CD4-positive, alpha-beta T cell (primary cell): ENCODE measurements around the gene CDK14. TPM values are rescaled to one million over a fixed set of nuclear protein-coding genes. Genes with fewer than 3 reads are reported as not detected.

Source experiments
- ATAC-seq: fragments of 200-7000 bp; cut with Tn5 transposase; one replicate; pipeline ENCODE4 v1.10.0; 2022; ENCODE audit warnings: mild to moderate bottlenecking; ENCODE audit not compliant: poor library complexity
- CTCF ChIA-PET: fragments of 350-600 bp; sonication (Branson Sonifier 250); formaldehyde crosslinking; loops from one replicate; lab custom pipeline; 2021; ENCODE audit warnings: antibody characterized with exemption, inconsistent platforms; lab: Charles Lee
- POLR2A ChIA-PET: fragments of 350-600 bp; sonication (Branson Sonifier 250); formaldehyde crosslinking; loops from one replicate; lab custom pipeline; 2021; ENCODE audit warnings: antibody characterized with exemption, inconsistent platforms; lab: Charles Lee
- DNase-seq, 14 experiments: peaks; one replicate each; pipeline ENCODE4 v3.0.0-alpha.2; 2013 to 2020; ENCODE audit warnings: mixed read lengths in 2 of 14
- H3K27ac ChIP-seq, 2 donors: one replicate each; pipeline versions ENCODE4 v1.5.1 to v1.7.0; 2013; ENCODE audit warnings: low read length in 2 of 2, low read depth in 1 of 2, mild to moderate bottlenecking in 1 of 2
- H3K27me3 ChIP-seq, 2 experiments: 1 replicate in 1 of 2; 2 replicates in 1 of 2; pipeline versions ENCODE4 v1.6.1 to v1.7.0; 2013; ENCODE audit warnings: low read length in 2 of 2, control low read depth in 1 of 2, mild to moderate bottlenecking in 1 of 2, moderate library complexity in 1 of 2; ENCODE audit not compliant: insufficient read depth in 2 of 2, control insufficient read depth in 1 of 2
- H3K36me3 ChIP-seq: one replicate; pipeline ENCODE4 v1.6.1; 2013; ENCODE audit warnings: low read length, control low read depth; ENCODE audit not compliant: insufficient read depth
- H3K4me1 ChIP-seq: one replicate; pipeline ENCODE4 v1.6.1; 2013; ENCODE audit warnings: low read length, control low read depth; ENCODE audit not compliant: insufficient read depth
- H3K4me3 ChIP-seq: one replicate; pipeline ENCODE4 v1.5.1; 2013; ENCODE audit warnings: mild to moderate bottlenecking, low read length, moderate library complexity
- H3K9me3 ChIP-seq, 2 experiments: 1 replicate in 1 of 2; 2 replicates in 1 of 2; pipeline versions ENCODE4 v1.6.1 to v1.7.0; 2013; ENCODE audit warnings: low read length in 2 of 2, mild to moderate bottlenecking in 2 of 2, control low read depth in 1 of 2, moderate library complexity in 1 of 2; ENCODE audit not compliant: control insufficient read depth in 1 of 2, insufficient read depth in 1 of 2
- H3K27ac Mint-ChIP-seq: one replicate; pipeline ENCODE4 v1.8.0; 2020; ENCODE audit warnings: mixed read lengths
- H3K27me3 Mint-ChIP-seq: one replicate; pipeline ENCODE4 v1.8.0; 2021; ENCODE audit warnings: mixed read lengths
- H3K36me3 Mint-ChIP-seq: one replicate; pipeline ENCODE4 v1.8.0; 2021; ENCODE audit warnings: low read depth, mixed read lengths
- H3K4me1 Mint-ChIP-seq: one replicate; pipeline ENCODE4 v1.8.0; 2021; ENCODE audit warnings: low read depth, mixed read lengths
- H3K4me3 Mint-ChIP-seq: one replicate; pipeline ENCODE4 v1.8.0; 2020; ENCODE audit warnings: mild to moderate bottlenecking, mixed read lengths
- H3K9me3 Mint-ChIP-seq: one replicate; pipeline ENCODE4 v1.8.0; 2020; ENCODE audit warnings: mixed read lengths
- intact Hi-C, 2 experiments: fragments of 100-400 bp; cut with DNase I in 1 of 2; cut with micrococcal nuclease in 1 of 2; formaldehyde crosslinking; loops; one replicate each; pipeline versions ENCODE4 v1.15.1 to v1.9.0; 2023 to 2025; cut with DNase I, micrococcal nuclease
- total RNA-seq, 174 experiments: library from RNA in 2 of 174; stranded (reverse) in 2 of 174; gene quantifications; one replicate each; pipeline ENCODE4 v1.2.3 and lab custom pipeline; 2021 to 2026
- TF ChIP-seq, protein P1 (sequence below): fragments of 200-600 bp; IDR thresholded peaks from one replicate; pipeline ENCODE4 v1.8.0; 2022; ENCODE audit warnings: antibody characterized with exemption, mild to moderate bottlenecking

CDK14 gene
- total RNA-seq, 2 experiments from 2014 or later = 0.45 to 0.47 TPM

DNA sequence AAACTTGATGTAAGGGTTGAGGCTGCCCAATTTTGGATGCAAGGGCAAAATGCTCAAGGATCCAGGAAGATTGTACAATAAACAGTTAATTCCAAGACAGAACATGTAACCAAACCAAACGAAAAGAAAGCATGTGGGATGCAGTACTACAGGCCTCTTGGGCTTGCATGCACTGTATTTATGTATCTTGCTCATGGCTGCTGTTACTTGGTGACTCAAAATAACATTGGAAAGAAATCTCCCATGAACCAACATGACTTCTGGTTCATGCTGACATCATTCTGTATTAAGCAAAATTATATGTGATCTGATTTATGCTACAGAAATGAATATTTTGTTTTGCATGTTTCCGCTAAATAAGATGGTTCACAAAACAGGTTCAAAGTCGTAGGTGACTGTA is 602.2 kb downstream of the CDK14 start:
- H3K27ac ChIP-seq = no peak overlapping the region
- Mint-ChIP-seq H3K27me3 (no peaks in the 10 kb centered on the region), H3K4me1 (no peaks in the 10 kb centered on the region), H3K27ac (no peak overlapping the region), H3K4me3 (no peak overlapping the region), H3K9me3 (no peaks in the 10 kb centered on the region), H3K36me3 (no peaks in the 10 kb centered on the region)
- H3K27me3 ChIP-seq = no peaks in the 10 kb centered on the region
- TF ChIP-seq, protein P1, sequence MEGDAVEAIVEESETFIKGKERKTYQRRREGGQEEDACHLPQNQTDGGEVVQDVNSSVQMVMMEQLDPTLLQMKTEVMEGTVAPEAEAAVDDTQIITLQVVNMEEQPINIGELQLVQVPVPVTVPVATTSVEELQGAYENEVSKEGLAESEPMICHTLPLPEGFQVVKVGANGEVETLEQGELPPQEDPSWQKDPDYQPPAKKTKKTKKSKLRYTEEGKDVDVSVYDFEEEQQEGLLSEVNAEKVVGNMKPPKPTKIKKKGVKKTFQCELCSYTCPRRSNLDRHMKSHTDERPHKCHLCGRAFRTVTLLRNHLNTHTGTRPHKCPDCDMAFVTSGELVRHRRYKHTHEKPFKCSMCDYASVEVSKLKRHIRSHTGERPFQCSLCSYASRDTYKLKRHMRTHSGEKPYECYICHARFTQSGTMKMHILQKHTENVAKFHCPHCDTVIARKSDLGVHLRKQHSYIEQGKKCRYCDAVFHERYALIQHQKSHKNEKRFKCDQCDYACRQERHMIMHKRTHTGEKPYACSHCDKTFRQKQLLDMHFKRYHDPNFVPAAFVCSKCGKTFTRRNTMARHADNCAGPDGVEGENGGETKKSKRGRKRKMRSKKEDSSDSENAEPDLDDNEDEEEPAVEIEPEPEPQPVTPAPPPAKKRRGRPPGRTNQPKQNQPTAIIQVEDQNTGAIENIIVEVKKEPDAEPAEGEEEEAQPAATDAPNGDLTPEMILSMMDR = no peak
- intact Hi-C loops = no loop called here
- H3K4me3 ChIP-seq = no peak overlapping the region
- DNase-seq (no peak), ATAC-seq (no peak)
- no peaks in the 10 kb centered on the region for H3K36me3 ChIP-seq
- H3K9me3 ChIP-seq = peaks cover 0 to 3% of the 10 kb centered on the region in 2 experiments
- CTCF ChIA-PET = no interaction called here
- H3K4me1 ChIP-seq = no peaks in the 10 kb centered on the region
- POLR2A ChIA-PET = no interaction called here

DNA sequence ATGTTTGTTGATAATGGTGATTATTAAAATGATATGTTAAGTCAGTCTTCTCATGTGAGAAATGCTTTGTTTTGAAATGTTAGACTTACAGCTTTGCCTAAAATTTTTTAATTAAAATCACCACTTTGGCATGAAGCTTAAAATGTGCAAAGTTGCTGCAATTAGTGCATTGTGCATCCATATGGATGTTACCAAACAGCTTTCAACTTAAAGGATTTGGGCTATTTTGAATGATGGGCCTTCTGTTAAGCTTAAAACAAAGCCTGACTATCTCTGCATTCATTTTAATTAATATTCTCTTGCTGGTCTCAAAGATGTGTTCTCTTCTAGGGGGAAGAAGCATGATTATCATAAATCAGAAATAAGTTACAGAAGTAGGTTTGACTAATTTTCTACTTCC is 603.5 kb downstream of the CDK14 start:
- Histone ChIP-seq H3K27ac (no peak overlapping the region), H3K9me3 (peaks cover 0 to 3% of the 10 kb centered on the region in 2 experiments), H3K4me3 (no peak overlapping the region), H3K27me3 (no peaks in the 10 kb centered on the region), H3K4me1 (no peaks in the 10 kb centered on the region), H3K36me3 (no peaks in the 10 kb centered on the region)
- Mint-ChIP-seq H3K27me3 (no peaks in the 10 kb centered on the region), H3K9me3 (no peaks in the 10 kb centered on the region), H3K4me1 (no peaks in the 10 kb centered on the region), H3K27ac (no peak overlapping the region), H3K36me3 (no peaks in the 10 kb centered on the region), H3K4me3 (no peak overlapping the region)
- ATAC-seq = no peak
- ChIA-PET POLR2A (interaction anchor here (0.6 kb wide), 1 partner anchor 36 kb away, joined by 3 read pairs; no protein-coding TSS in a partner anchor), CTCF (no interaction called here)
- intact Hi-C loops = no loop called here
- no peak for DNase-seq
- TF ChIP-seq, protein P1 = no peak

DNA sequence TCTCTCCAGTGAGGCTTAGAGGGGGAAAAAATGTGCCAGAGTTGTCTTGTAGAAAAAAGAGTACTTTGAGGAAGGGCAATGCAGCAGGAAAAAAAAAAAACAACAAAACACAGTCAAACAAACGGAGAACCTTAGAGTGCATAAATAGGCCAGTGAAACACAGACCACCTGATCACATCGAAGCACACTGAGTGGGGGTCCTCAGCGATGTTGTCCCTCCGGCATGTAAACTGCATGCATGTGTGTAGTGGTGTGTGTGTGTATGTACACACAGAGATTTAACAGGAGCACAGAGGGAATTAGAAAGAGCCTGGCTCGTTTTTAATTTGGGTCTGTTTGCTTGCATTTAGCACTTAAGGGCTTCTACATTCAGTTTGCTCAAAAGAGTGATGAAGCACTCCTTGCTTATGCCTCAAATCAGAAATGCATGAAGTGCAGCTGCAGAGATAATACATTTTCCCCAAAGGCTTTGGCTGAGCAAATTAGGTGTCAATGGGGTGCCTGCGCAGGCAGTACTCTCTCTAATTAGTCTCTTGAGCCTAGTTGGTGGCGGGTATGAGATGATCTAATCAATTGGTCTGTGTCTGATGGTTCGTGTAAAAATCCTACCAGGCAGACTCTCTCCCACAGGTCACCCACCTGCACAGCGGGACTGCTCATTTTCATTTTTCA is 605.5 kb downstream of the CDK14 start:
- H3K4me1 Mint-ChIP-seq = no peaks in the 10 kb centered on the region
- H3K27me3 Mint-ChIP-seq = no peaks in the 10 kb centered on the region
- Histone ChIP-seq H3K4me1 (no peaks in the 10 kb centered on the region), H3K9me3 (peaks cover 0 to 7% of the 10 kb centered on the region in 2 experiments), H3K27me3 (no peaks in the 10 kb centered on the region), H3K36me3 (no peaks in the 10 kb centered on the region), H3K27ac (no peak overlapping the region), H3K4me3 (no peak overlapping the region)
- no peak for ATAC-seq
- no peaks in the 10 kb centered on the region for H3K36me3 Mint-ChIP-seq
- DNase-seq = no peak
- H3K9me3 Mint-ChIP-seq = no peaks in the 10 kb centered on the region
- intact Hi-C loops = no loop called here
- CTCF ChIA-PET = no interaction called here
- TF ChIP-seq, protein P1 = no peak
- no peak overlapping the region for H3K27ac Mint-ChIP-seq
- POLR2A ChIA-PET = no interaction called here
- H3K4me3 Mint-ChIP-seq = no peak overlapping the region
